AG09309 (cell line): ENCODE data around the gene DDR2.

Experiments used
- DNase-seq: peaks from one replicate; pipeline ENCODE4 v3.0.0-alpha.2; 2010; ENCODE audit warnings: low read depth
- H3K4me3 ChIP-seq: 2 replicates; pipeline ENCODE4 v1.5.1; 2011; ENCODE audit warnings: mild to moderate bottlenecking, low read depth, low read length, moderate library complexity; ENCODE audit not compliant: control insufficient read depth
- TF ChIP-seq, protein P1 (sequence below): IDR thresholded peaks from 2 replicates; pipeline ENCODE4 v1.5.1; 2011; ENCODE audit warnings: mild to moderate bottlenecking, low read depth, low read length, inconsistent platforms; ENCODE audit not compliant: insufficient read depth, control insufficient read depth; ENCODE audit errors: missing control alignments

The DDR2 gene

GRCh38 chr1:162629077-162629627 is 3.1 kb upstream of the DDR2 start:
- TF ChIP-seq, protein P1, sequence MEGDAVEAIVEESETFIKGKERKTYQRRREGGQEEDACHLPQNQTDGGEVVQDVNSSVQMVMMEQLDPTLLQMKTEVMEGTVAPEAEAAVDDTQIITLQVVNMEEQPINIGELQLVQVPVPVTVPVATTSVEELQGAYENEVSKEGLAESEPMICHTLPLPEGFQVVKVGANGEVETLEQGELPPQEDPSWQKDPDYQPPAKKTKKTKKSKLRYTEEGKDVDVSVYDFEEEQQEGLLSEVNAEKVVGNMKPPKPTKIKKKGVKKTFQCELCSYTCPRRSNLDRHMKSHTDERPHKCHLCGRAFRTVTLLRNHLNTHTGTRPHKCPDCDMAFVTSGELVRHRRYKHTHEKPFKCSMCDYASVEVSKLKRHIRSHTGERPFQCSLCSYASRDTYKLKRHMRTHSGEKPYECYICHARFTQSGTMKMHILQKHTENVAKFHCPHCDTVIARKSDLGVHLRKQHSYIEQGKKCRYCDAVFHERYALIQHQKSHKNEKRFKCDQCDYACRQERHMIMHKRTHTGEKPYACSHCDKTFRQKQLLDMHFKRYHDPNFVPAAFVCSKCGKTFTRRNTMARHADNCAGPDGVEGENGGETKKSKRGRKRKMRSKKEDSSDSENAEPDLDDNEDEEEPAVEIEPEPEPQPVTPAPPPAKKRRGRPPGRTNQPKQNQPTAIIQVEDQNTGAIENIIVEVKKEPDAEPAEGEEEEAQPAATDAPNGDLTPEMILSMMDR: no peak
- no peak overlapping the region for H3K4me3 ChIP-seq
- DNase-seq: no peak

GRCh38 chr1:162629651-162630050 is 2.6 kb upstream of the DDR2 start:
- DNase-seq: peak; percentile 67
- H3K4me3 ChIP-seq: no peak overlapping the region
- TF ChIP-seq, protein P1: no peak

GRCh38 chr1:162631546-162632191 is 595 bp upstream of the DDR2 start:
- H3K4me3 ChIP-seq: peak overlapping the region; percentile 85
- no peak for DNase-seq

DNA sequence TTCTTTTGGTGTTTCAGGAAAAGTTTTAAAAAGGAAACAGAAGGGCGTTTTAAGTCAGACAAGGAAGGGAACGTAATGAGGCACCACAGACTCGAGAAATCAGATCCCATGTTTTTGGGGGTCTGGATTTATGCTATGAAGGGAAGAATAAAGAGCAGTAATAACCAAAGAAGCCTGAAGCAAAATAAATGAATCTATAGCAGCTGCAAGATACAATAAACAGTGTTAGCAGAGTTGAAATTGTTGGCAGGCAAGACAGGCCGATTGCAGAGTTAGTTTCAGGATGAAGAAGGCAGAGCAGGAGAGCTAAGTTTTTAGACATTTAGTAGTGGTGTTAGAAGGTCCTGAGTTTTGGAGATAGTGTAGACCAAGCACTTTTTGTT is 425 bp downstream of the DDR2 start:
- peak overlapping the region; percentile 85 for H3K4me3 ChIP-seq
- no peak for DNase-seq
- TF ChIP-seq, protein P1: no peak

More at GRCh38 chr1:162631546-162632191, 595 bp upstream of the DDR2 start:
- TF ChIP-seq, protein P1: no peak

DNA sequence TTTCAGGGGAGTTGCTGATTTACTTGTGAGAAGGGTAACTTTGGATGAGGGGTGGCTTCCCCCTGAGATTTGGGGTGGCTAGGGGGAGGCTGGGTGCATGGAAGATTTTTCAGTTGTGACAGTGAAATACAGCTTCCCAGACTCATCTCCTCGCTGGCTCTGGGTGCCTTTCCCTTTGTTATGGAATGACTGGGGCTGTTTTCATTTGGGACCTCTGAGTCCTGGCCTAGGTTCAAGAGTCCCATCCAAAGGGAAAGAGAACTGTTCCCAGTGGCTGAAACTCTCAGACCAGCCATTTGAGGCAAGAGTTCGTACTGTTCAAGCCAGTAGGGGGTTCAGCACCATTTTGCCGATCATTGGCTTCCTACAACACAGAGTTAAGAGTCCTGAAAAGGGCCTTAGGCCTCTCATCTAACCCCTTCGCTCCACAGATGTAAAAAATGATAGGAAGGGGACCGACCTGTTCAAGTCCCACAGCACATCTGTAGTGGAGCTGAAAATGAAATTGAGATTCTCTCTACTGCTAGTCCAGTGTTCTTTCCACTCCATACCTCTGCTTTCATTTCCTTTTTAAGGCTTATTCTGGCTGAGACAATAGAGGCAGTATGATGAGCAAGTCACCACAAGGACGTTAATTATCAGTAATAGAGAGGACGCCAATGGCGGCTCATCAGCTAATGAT is 958 bp downstream of the DDR2 start:
- TF ChIP-seq, protein P1: peak; percentile 27
- peak overlapping the region; percentile 85 for H3K4me3 ChIP-seq
- no peak for DNase-seq

DNA sequence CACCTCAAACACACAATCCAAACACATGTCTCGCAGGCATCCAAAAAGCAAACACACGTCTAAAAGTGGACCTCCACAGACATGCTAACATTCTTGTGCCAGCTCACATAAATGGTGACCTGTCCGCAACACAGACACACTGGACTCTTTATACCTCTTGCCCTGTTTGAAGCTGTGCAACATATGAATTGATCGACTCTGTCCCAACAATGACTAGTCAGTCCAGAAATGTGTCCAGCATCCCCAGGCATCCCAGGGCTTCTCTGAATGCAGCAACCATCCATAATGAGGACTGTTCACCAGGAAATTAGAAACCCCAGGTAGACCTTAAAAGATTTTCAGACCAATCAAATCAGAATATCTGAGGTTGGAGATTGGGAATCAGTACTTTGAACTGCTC is 3.2 kb downstream of the DDR2 start:
- H3K4me3 ChIP-seq: peak overlapping the region; percentile 85
- no peak for DNase-seq
- TF ChIP-seq, protein P1: no peak
